ENCODE results near the gene TBC1D21. TPM values are rescaled to one million over a fixed set of nuclear protein-coding genes. Genes with fewer than 3 reads are reported as not detected.
A peak's percentile ranks its signal among the peaks of the same experiment; 100 is the strongest.

The TBC1D21 gene
- total and polyA plus RNA-seq, 2 of the 8 experiments (the other 6 are each of a cell fraction or from before 2014, with no cell fraction given) = not detected

GRCh38 chr15:73927476-73928240 lies 54.3 kb downstream of the TBC1D21 start:
- no peak overlapping the region for H2AFZ ChIP-seq (ENCODE audit: low read length)
- H3K4ac ChIP-seq (replicated peaks; ENCODE audit: insufficient read length, low read depth, low read length) = no peak overlapping the region
- 5% methylated on average over 21 of the region's 78 CpGs; no CpG with 5 or more reads in 1 of the 2 experiments for WGBS, 2 experiments (ENCODE audit: extremely low coverage in 1 of 2, insufficient coverage in 1 of 2, insufficient read length in 1 of 2, insufficient replicate concordance in 2 of 2, low coverage in 1 of 2, low lambda C conversion rate in 2 of 2, missing lambda C conversion rate in 1 of 2)
- H3K14ac ChIP-seq (ENCODE audit: insufficient read length) = no peak overlapping the region
- POLR2A ChIA-PET (ENCODE audit: partially characterized antibody) = interaction anchor here (0.7 to 2.3 kb wide), 7 partner anchors 7 to 19 kb away, joined by 3 to 14 read pairs (median 5); no protein-coding TSS in a partner anchor
- peaks cover 0 to 6% (median 2%) of the 10 kb centered on the region in 4 experiments; a peak in 3 of 7 replicates for H3K27me3 ChIP-seq (replicated peaks in 1 of 4; ENCODE audit: control insufficient read depth in 3 of 4, extremely low read depth in 1 of 4, insufficient read depth in 3 of 4, low read length in 3 of 4)
- no peak overlapping the region for H4K91ac ChIP-seq (replicated peaks; ENCODE audit: insufficient read length, low read length)
- H3K79me2 ChIP-seq (ENCODE audit: control insufficient read depth in 1 of 2, insufficient read depth in 2 of 2, low read length in 2 of 2) = no peaks in the 10 kb centered on the region
- FAIRE-seq (no peak), DNase-seq (ENCODE audit: low read depth in 1 of 2, low spot score in 2 of 2) (peak in 1 of 2 experiments; percentile 86)
- H2BK12ac ChIP-seq (ENCODE audit: low read depth, low read length) = no peak overlapping the region
- peaks cover 0 to 35% (median 30%) of the 10 kb centered on the region in 4 experiments; a peak in 6 of 7 replicates for H3K4me1 ChIP-seq (replicated peaks in 1 of 4; ENCODE audit: control insufficient read depth in 3 of 4, insufficient read depth in 4 of 4, low read length in 3 of 4)
- H3K27ac ChIP-seq (ENCODE audit: low read depth, low read length) = no peak overlapping the region
- 0 out of 2 replicates have a peak overlapping the region, but pooled peaks have one; percentile 13 for H2BK20ac ChIP-seq (ENCODE audit: low read length)
- no peak overlapping the region for H3K56ac ChIP-seq (replicated peaks; ENCODE audit: insufficient read length, low read depth, low read length)
- H3K9ac ChIP-seq (replicated peaks in 1 of 4; ENCODE audit: extremely low read depth in 1 of 4, low read depth in 3 of 4, low read length in 3 of 4) = no peak overlapping the region; a peak in 1 of 7 replicates
- H3K4me2 ChIP-seq (ENCODE audit: insufficient read depth in 1 of 2, low read depth in 2 of 2, low read length in 2 of 2) = peak overlapping the region; percentile 87
- H3K23me2 ChIP-seq (ENCODE audit: low read depth, low read length) = peaks cover 14% of the 10 kb centered on the region
- CTCF ChIA-PET (ENCODE audit: partially characterized antibody) = interaction anchor here (0.6 to 5.1 kb wide), 25 partner anchors 9 to 576 kb away, joined by 3 to 38 read pairs (median 4); partner anchors contain the start of gene TBC1D21
- peaks cover 0 to 7% of the 10 kb centered on the region in 2 experiments for H4K20me1 ChIP-seq (replicated peaks in 1 of 2; ENCODE audit: control insufficient read depth in 1 of 2, insufficient read depth in 2 of 2, low read length in 2 of 2)
- H4K8ac ChIP-seq (ENCODE audit: extremely low read depth, insufficient read depth, low read length) = peak overlapping the region; percentile 41
- H3K36me3 ChIP-seq (ENCODE audit: control insufficient read depth in 2 of 4, insufficient read depth in 4 of 4, low read length in 3 of 4) = no peaks in the 10 kb centered on the region
- no peaks in the 10 kb centered on the region for H3K9me3 ChIP-seq (ENCODE audit: insufficient read depth in 2 of 2, low read depth in 1 of 2, low read length in 1 of 2)
- no peak overlapping the region for H2AK5ac ChIP-seq (ENCODE audit: low read depth, low read length)
- H3K4me3 ChIP-seq (ENCODE audit: extremely low read depth in 1 of 4, insufficient read depth in 2 of 4, low read depth in 3 of 4, low read length in 4 of 4) = peak overlapping the region; percentile 35 to 71 (median 53)
- no peak overlapping the region; the same call in 1 of the 2 replicates for H3K18ac ChIP-seq (ENCODE audit: extremely low read depth, low read length)
- H2BK15ac ChIP-seq (ENCODE audit: low read length) = no peak overlapping the region
- H4K5ac ChIP-seq (ENCODE audit: insufficient read length, low read depth, low read length) = no peak overlapping the region
- H2BK5ac ChIP-seq (ENCODE audit: low read depth, low read length) = no peak overlapping the region
- H3K79me1 ChIP-seq (ENCODE audit: low read depth, low read length) = no peaks in the 10 kb centered on the region; the same call in 1 of the 2 replicates
- H3K23ac ChIP-seq (ENCODE audit: insufficient read length) = no peak overlapping the region
- H2BK120ac ChIP-seq (replicated peaks; ENCODE audit: low read depth, low read length) = no peak overlapping the region
- TF ChIP-seq ZNF274 (IDR thresholded peaks at IDR 0.05; ENCODE audit: borderline replicate concordance, extremely low read depth, low read length) = no peak
- TF ChIP-seq NANOG (IDR thresholded peaks at IDR 0.05; ENCODE audit: insufficient read depth, low read depth, low read length, poor library complexity, severe bottlenecking) = no peak
- TF ChIP-seq EGR1 (IDR thresholded peaks at IDR 0.05; ENCODE audit: borderline replicate concordance, low read depth, low read length) = peak; percentile 12; the same call in 1 of the 2 replicates
- TF ChIP-seq RAD21 (IDR thresholded peaks at IDR 0.05 in 1 of 2, conservative IDR thresholded peaks at IDR 0.05 in 1 of 2; ENCODE audit: low read depth in 2 of 2, low read length in 2 of 2) = peak in 1 of 2 experiments; percentile 2; a peak in 1 of 4 replicates
- 0 out of 2 replicates have a peak, but pooled peaks have one; percentile 32 for TF ChIP-seq FOSL1 (IDR thresholded peaks at IDR 0.05; ENCODE audit: insufficient read depth, low read depth, low read length)
- 0 out of 4 replicates have a peak, but pooled peaks of 1 of the 2 experiments have one; percentile 34 for TF ChIP-seq SIN3A (conservative IDR thresholded peaks at IDR 0.05 in 1 of 2, IDR thresholded peaks at IDR 0.05 in 1 of 2; ENCODE audit: low read depth in 1 of 2, low read length in 2 of 2)
- no peak for TF ChIP-seq POLR2AphosphoS5 (IDR thresholded peaks at IDR 0.05; ENCODE audit: low read depth, low read length)
- 0 out of 2 replicates have a peak, but pooled peaks have one; percentile 11 for TF ChIP-seq YY1 (IDR thresholded peaks at IDR 0.05; ENCODE audit: low read depth, low read length)

Data from H1 (cell line).